HepG2 (cell line): Measurements from ENCODE around the gene PLSCR3.

ENCODE experiments used
- ATF3 ChIP-seq: sonication (generic); formaldehyde crosslinking; IDR thresholded peaks from 2 replicates; pipeline ENCODE4 v1.4.0; 2020; ENCODE audit warnings: missing genetic modification reagents
- CENPX ChIP-seq: sonication (generic); formaldehyde crosslinking; IDR thresholded peaks from 2 replicates; pipeline ENCODE4 v1.9.0; 2021; ENCODE audit warnings: mild to moderate bottlenecking, missing genetic modification reagents, moderate library complexity
- FOXK1 ChIP-seq: sonication (generic); formaldehyde crosslinking; IDR thresholded peaks from 2 replicates; pipeline ENCODE4 v1.4.0; 2020; ENCODE audit warnings: low read depth, missing genetic modification reagents, borderline replicate concordance
- MAFG ChIP-seq: sonication (generic); formaldehyde crosslinking; IDR thresholded peaks from 2 replicates; pipeline ENCODE4 v1.5.1; 2020; ENCODE audit warnings: mild to moderate bottlenecking, missing genetic modification reagents
- PBX2 ChIP-seq: IDR thresholded peaks from 2 replicates; pipeline ENCODE4 v1.6.1; 2016; ENCODE audit warnings: control low read depth
- PTBP1 ChIP-seq: fragments of 200-400 bp; formaldehyde crosslinking; IDR thresholded peaks from 2 replicates; pipeline ENCODE4 v1.6.1; 2018; ENCODE audit warnings: low read length, low read depth; ENCODE audit not compliant: poor library complexity, severe bottlenecking
- RFX5 ChIP-seq: IDR thresholded peaks from 2 replicates; pipeline ENCODE4 v1.6.1; 2011; ENCODE audit warnings: low read depth, low read length, improper control_type of control experiment
- RNF2 ChIP-seq: fragments of 450-650 bp; conservative IDR thresholded peaks from 2 replicates; pipeline ENCODE4 v1.6.1; 2016; ENCODE audit warnings: low read depth
- ZBTB39 ChIP-seq: sonication (generic); formaldehyde crosslinking; IDR thresholded peaks from 2 replicates; pipeline ENCODE4 v1.5.0; 2020; ENCODE audit warnings: missing genetic modification reagents
- ZKSCAN1 ChIP-seq: fragments of 150-350 bp; IDR thresholded peaks from 2 replicates; pipeline ENCODE4 v1.6.1; 2014; ENCODE audit warnings: low read length
- ZNF530 ChIP-seq: sonication (generic); formaldehyde crosslinking; IDR thresholded peaks from 2 replicates; pipeline ENCODE4 v1.5.0; 2020; ENCODE audit warnings: low read depth, mild to moderate bottlenecking, missing genetic modification reagents
- ZNF550 ChIP-seq: sonication (generic); formaldehyde crosslinking; IDR thresholded peaks from 2 replicates; pipeline ENCODE4 v1.4.0; 2020; ENCODE audit warnings: mild to moderate bottlenecking, missing genetic modification reagents, borderline replicate concordance
- ZNF644 ChIP-seq: IDR thresholded peaks from 2 replicates; pipeline ENCODE4 v1.6.1; 2016; ENCODE audit warnings: low read depth
- ZNF839 ChIP-seq: sonication (generic); formaldehyde crosslinking; IDR thresholded peaks from 2 replicates; pipeline ENCODE4 v1.4.0; 2020; ENCODE audit warnings: missing genetic modification reagents, mild to moderate bottlenecking, borderline replicate concordance

GRCh38 chr17:7405350-7406234 is 11.3 kb upstream of the PLSCR3 start:
- TF ChIP-seq CENPX (CRISPR knock-in tag) = no peak
- no peak for TF ChIP-seq RNF2
- no peak for TF ChIP-seq MAFG (CRISPR knock-in tag)
- TF ChIP-seq PTBP1 = no peak
- no peak for TF ChIP-seq ZKSCAN1
- TF ChIP-seq ZBTB39 (CRISPR knock-in tag) = no peak
- TF ChIP-seq PBX2 = no peak
- TF ChIP-seq ZNF550 (CRISPR knock-in tag) = no peak
- TF ChIP-seq ATF3 (CRISPR knock-in tag) = no peak
- TF ChIP-seq RFX5 = no peak
- no peak for TF ChIP-seq ZNF644 (CRISPR knock-in tag)
- TF ChIP-seq ZNF530 (CRISPR knock-in tag) = no peak
- no peak for TF ChIP-seq ZNF839 (CRISPR knock-in tag)
- TF ChIP-seq FOXK1 = no peak
